Ovary (tissue), 9 donors: Measurements from ENCODE around the gene PLCG1. TPM values are rescaled to one million over a fixed set of nuclear protein-coding genes. Genes with fewer than 3 reads are reported as not detected.
"Not testable (repeated sequence)": the region's sequence is repeated elsewhere in the genome, so short reads cannot be mapped to it uniquely, and the experiment has no call there.

ENCODE experiments used
- DNase-seq, 5 donors: peaks; one replicate each; pipeline ENCODE4 v3.0.0-alpha.2; 2019 to 2020
- H3K27ac ChIP-seq, 2 donors: fragments of 200-600 bp; one replicate each; pipeline versions ENCODE4 v1.5.1 to v1.8.0; 2019 to 2022
- H3K27me3 ChIP-seq: fragments of 200-600 bp; one replicate; pipeline ENCODE4 v1.8.0; 2022
- H3K36me3 ChIP-seq: fragments of 200-600 bp; sonication (generic); one replicate; pipeline ENCODE4 v1.5.1; 2019
- H3K4me1 ChIP-seq: one replicate; pipeline ENCODE4 v1.8.1; 2013; ENCODE audit warnings: mild to moderate bottlenecking, moderate library complexity; ENCODE audit not compliant: insufficient read depth
- H3K4me3 ChIP-seq: fragments of 200-600 bp; sonication (generic); one replicate; pipeline ENCODE4 v1.5.1; 2017
- H3K9me3 ChIP-seq, 2 donors: fragments of 200-600 bp in 1 of 2; sonication (generic) in 1 of 2; one replicate each; pipeline versions ENCODE4 v1.5.1 to v1.8.1; 2013 to 2019; ENCODE audit warnings: mild to moderate bottlenecking in 1 of 2, moderate library complexity in 1 of 2
- EP300 ChIP-seq: sonication (generic); formaldehyde crosslinking; IDR thresholded peaks from one replicate; pipeline ENCODE4 v1.6.1; 2017; ENCODE audit warnings: antibody characterized with exemption
- POLR2A ChIP-seq: fragments of 450-650 bp; IDR thresholded peaks from one replicate; pipeline ENCODE4 v1.6.1; 2017; ENCODE audit warnings: antibody characterized with exemption, mild to moderate bottlenecking, moderate library complexity
- WGBS, 3 donors: extraction: QIAGEN DNeasy Blood & Tissue Kit in 1 of 3; methylation state at CpG; one replicate each; pipeline versions ENCODE4 v1.1.5 to v1.1.7; 2013 to 2017; 5-methylcytosine and 5-hydroxymethylcytosine counted together
- intact Hi-C, 4 donors: fragments of 100-400 bp; cut with DNase I; formaldehyde crosslinking; loops; one replicate each; pipeline versions ENCODE4 v1.11.0 to v1.15.1; 2022 to 2023
- polyA plus RNA-seq, 2 donors: library from polyadenylated mRNA; stranded (reverse); fragments of 200-250 nt in 1 of 2; fragments of 350-450 nt in 1 of 2; fragmentation: Illumina TruSeq in 1 of 2; extraction: RNeasy Lipid Tissue Mini Kit (QIAGEN cat#74804) in 1 of 2; gene quantifications; one replicate each; pipeline ENCODE4 v1.2.3, GENCODE V29; 2013 to 2014
- total RNA-seq, 7 donors: library from RNA; depleted of rRNA in 2 of 7; stranded (reverse); fragments of >200 nt in 2 of 7; fragmentation: NEBNext Ultra II Directional in 3 of 7; extraction: Animal tissue kit (Norgen Biotek cat#: 25700) in 3 of 7; gene quantifications; one replicate each; pipeline versions ENCODE4 v1.1.0 to v1.2.4, GENCODE V29; 2016 to 2023
- TF ChIP-seq, protein P1 (sequence below), 3 donors: fragments of 450-650 bp in 2 of 3; fragments of 200-600 bp in 1 of 3; IDR thresholded peaks; one replicate each; pipeline versions ENCODE4 v1.5.1 to v1.8.0; 2016 to 2022; ENCODE audit warnings: antibody characterized with exemption in 3 of 3, mild to moderate bottlenecking in 1 of 3
- donor health status: DM: no; HTN: no; CAD: no; lungs with moderate emphysema.
- donor health status: DM: no; HTN: no; CAD: no.
- donor health status: Bipolar disorder and iron deficiency.
- donor health status: DM: yes; HTN: yes; CAD: no.
- donor health status: DM: no; HTN: no; CAD: no.
- donor health status: DM: yes; HTN: yes; CAD: no.

The PLCG1 gene
- total and polyA plus RNA-seq, 9 donors, result 56.1 to 158 (median 101) TPM

DNA sequence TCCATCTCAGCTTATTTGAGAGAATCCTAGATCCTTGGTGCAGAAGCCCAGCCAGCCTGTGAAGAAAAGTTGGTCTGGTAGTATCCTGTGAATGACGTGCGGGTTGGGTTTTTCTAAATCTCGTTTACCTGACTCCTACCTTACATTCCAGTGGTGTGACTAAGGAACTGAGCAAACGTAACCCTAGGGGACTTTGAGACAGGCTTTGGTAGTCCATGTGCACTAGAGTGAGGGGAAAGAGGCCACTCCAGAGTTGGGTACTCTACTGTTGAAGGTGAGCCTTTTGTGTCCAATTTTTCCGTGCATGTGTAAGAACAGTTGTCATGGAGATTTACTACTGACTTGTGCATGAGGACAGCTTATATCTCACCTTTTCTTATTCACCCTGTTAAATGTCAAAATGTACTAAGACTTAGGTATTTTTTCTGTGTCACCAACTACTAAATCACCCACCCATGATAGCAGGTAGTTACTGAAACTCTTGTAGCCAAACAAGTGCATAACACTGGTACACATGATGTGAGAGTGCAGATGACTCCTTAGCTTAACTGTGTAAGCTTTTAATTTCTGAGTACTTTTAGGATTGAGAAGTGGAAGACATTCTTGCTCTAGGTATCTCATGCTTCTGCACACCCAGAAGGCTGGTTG, 26.3 kb upstream of the PLCG1 start:
- H3K27me3 ChIP-seq, result no peaks in the 10 kb centered on the region
- H3K4me3 ChIP-seq, result no peak overlapping the region
- WGBS, 3 donors, result 94 to 96% (median 96%) methylated on average over 5 of the region's 5 CpGs
- no peaks in the 10 kb centered on the region for H3K36me3 ChIP-seq
- intact Hi-C loops, result no loop called here
- no peaks in the 10 kb centered on the region for H3K9me3 ChIP-seq
- TF ChIP-seq, protein P1, sequence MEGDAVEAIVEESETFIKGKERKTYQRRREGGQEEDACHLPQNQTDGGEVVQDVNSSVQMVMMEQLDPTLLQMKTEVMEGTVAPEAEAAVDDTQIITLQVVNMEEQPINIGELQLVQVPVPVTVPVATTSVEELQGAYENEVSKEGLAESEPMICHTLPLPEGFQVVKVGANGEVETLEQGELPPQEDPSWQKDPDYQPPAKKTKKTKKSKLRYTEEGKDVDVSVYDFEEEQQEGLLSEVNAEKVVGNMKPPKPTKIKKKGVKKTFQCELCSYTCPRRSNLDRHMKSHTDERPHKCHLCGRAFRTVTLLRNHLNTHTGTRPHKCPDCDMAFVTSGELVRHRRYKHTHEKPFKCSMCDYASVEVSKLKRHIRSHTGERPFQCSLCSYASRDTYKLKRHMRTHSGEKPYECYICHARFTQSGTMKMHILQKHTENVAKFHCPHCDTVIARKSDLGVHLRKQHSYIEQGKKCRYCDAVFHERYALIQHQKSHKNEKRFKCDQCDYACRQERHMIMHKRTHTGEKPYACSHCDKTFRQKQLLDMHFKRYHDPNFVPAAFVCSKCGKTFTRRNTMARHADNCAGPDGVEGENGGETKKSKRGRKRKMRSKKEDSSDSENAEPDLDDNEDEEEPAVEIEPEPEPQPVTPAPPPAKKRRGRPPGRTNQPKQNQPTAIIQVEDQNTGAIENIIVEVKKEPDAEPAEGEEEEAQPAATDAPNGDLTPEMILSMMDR (IDR thresholded peaks at IDR 0.05), result no peak
- TF ChIP-seq EP300 (no peak), POLR2A (no peak)
- no peak overlapping the region for H3K27ac ChIP-seq
- DNase-seq, result no peak
- H3K4me1 ChIP-seq, result no peaks in the 10 kb centered on the region

DNA sequence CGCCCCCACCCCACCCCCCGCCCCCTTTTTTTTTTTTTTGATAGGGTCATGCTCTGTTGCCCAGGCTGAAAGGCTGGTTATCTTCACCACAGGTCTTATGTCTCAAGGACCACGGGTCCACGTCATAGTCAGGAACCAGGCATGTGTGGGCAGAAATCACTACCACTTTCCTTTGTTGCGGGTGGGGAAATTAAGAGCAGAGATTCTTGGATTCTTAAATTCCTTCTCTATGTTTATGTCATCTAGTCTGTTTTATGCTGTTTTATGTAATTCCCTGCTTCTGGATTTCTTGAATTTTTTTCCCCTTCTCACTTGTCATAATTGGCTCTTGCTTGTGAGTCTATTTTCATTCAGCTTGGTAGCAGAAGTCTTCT, 25.8 kb upstream of the PLCG1 start:
- TF ChIP-seq, protein P1 (IDR thresholded peaks at IDR 0.05), result no peak
- no peak for DNase-seq
- no peak overlapping the region for H3K4me3 ChIP-seq
- intact Hi-C loops, result no loop called here
- no peaks in the 10 kb centered on the region for H3K36me3 ChIP-seq
- H3K4me1 ChIP-seq, result no peaks in the 10 kb centered on the region
- H3K27me3 ChIP-seq, result no peaks in the 10 kb centered on the region
- H3K9me3 ChIP-seq, result no peaks in the 10 kb centered on the region
- H3K27ac ChIP-seq, result no peak overlapping the region
- 78 to 83% (median 81%) methylated on average over 5 of the region's 5 CpGs for WGBS, 3 donors

DNA sequence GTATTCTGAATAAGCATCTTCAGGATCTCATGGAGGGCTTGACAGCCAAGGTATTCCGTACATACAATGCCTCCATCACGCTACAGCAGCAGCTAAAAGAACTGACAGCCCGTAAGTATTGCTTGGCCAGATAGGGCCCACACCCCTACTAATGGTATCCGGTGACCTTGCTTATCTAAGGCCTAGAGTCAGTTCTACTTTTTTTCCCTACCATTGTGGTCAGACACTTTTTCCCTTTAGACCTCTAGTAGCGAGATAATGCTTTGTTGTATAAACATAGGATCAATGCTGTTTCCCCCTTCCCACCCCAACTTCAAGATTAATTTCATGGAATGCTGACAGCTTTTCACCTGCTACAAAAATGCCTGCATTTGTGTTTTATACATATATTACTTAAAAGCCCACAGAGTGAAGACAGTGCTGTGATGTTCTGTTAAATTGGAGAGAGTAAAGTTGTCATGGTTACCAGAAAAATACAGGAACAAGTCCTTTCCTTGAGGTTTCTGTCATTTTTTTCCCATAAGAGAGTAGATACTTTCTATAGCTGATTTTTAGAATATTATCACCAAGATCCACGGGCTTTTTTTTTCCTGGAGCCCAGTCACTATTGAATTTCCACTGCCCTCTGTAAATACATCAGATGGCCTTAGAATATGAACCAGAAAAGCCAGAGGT, 20.9 kb upstream of the PLCG1 start:
- no peaks in the 10 kb centered on the region for H3K27me3 ChIP-seq
- H3K27ac ChIP-seq, result no peak overlapping the region
- H3K9me3 ChIP-seq, result no peaks in the 10 kb centered on the region
- no peak for DNase-seq
- 87 to 89% (median 87%) methylated on average over 6 of the region's 6 CpGs for WGBS, 3 donors
- no peaks in the 10 kb centered on the region for H3K36me3 ChIP-seq
- no peak for TF ChIP-seq POLR2A
- no peak for TF ChIP-seq EP300
- TF ChIP-seq, protein P1 (IDR thresholded peaks at IDR 0.05), result no peak
- H3K4me1 ChIP-seq, result no peaks in the 10 kb centered on the region
- intact Hi-C loops, result no loop called here
- H3K4me3 ChIP-seq, result no peak overlapping the region

DNA sequence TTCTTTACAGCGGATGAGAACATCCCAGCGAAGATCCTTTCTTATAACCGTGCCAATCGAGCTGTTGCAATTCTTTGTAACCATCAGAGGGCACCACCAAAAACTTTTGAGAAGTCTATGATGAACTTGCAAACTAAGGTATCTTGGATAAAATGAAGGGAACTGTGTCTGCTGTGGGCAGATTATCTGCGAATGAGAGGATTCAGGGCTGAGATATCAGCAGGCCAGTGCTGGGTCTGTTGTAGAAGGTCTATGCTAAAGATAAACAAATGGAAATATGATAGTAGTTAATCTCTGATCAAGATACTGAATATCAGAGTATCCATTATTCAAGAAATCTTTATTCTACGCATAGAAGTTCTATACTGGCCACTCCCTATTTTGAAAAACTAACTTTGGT, 19.2 kb upstream of the PLCG1 start:
- H3K4me3 ChIP-seq, intact Hi-C loops, DNase-seq, H3K27me3 ChIP-seq, H3K36me3 ChIP-seq, H3K9me3 ChIP-seq, H3K4me1 ChIP-seq, H3K27ac ChIP-seq: not testable (repeated sequence)
- WGBS, 3 donors, result 73 to 78% (median 74%) methylated on average over 6 of the region's 6 CpGs

DNA sequence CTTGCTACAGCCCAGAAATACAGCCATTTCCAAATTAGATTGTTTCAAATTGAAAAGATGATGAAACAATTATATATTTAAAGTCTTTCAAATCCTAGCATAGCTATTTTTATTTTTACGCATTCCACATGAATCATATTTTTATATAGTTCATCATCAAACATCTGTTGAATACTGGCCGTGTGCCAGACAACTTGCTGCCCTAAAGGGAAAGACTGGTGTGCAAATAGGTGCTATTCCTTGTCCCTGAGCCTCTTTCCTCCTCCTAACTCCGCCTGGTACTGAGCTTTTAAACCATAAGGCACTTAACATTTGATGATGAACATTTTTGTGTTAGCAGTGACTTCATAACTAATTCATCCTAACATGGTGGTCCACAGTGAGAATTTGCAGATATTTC, 18.7 kb upstream of the PLCG1 start:
- no peaks in the 10 kb centered on the region for H3K36me3 ChIP-seq
- DNase-seq, result no peak
- no peak for TF ChIP-seq EP300
- TF ChIP-seq, protein P1 (IDR thresholded peaks at IDR 0.05), result no peak
- TF ChIP-seq POLR2A, result no peak
- intact Hi-C loops, result no loop called here
- no peaks in the 10 kb centered on the region for H3K9me3 ChIP-seq
- no peaks in the 10 kb centered on the region for H3K4me1 ChIP-seq
- H3K27me3 ChIP-seq, result no peaks in the 10 kb centered on the region
- WGBS, 3 donors, result 61 to 76% (median 63%) methylated on average over 3 of the region's 3 CpGs
- H3K27ac ChIP-seq, result no peak overlapping the region
- no peak overlapping the region for H3K4me3 ChIP-seq
